HG02678 (cell line): ENCODE results near the gene ARIH2.
"Not testable (repeated sequence)": the region's sequence is repeated elsewhere in the genome, so short reads cannot be mapped to it uniquely, and the experiment has no call there.

ENCODE experiments used
- ATAC-seq: cut with Tn5 transposase; IDR thresholded peaks from one replicate; pipeline ENCODE4 v1.9.1; 2021; ENCODE audit warnings: mild to moderate bottlenecking, moderate library complexity; ENCODE audit not compliant: unreplicated experiment

Gene ARIH2

DNA sequence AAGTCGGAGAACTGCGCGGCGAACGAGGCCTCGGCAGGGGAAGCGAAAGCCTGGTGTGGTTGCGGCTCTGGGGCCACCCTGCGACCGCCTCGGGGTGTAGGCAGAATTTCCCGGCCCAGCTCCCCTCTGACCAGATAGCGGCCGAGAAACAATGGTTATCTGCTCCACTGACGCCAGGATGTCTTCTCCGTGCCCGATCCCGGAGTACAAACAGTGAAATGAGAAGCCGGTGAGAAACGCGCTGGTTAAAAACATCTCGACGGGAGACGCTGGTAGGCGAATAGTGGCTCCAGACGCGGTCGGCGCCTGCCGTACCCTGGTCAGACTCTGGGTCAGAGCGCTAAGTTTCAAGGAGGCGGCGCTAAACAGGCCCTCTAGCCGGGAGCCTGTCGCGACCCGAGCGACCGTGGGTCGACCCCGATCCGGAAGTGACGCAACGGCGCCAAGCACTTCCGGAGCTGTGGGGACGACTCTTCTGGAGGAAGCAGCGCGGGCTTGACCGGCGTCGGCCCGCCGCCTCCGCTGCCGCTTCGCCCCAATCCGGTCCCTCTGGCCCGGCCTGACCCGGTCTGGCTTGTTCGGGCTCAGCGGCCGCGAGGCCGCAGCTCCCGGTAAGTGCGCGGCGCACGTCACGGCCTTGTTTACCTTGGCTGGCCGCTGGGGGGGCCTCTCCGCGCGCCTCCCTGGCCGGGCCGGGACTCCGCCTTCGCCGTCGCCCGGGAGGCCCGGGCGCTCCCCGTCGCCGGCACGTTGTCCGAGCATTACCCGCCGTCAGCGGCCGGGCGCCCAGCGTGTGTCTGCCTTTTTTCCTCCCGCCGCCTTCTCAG, at the start of gene ARIH2:
Gene ARIH2, plus strand, starts transcription at position 455 of the 827 bp plus-strand sequence. CDS start 8,717 bp downstream, outside the sequence.
- ATAC-seq: peak; percentile 84

DNA sequence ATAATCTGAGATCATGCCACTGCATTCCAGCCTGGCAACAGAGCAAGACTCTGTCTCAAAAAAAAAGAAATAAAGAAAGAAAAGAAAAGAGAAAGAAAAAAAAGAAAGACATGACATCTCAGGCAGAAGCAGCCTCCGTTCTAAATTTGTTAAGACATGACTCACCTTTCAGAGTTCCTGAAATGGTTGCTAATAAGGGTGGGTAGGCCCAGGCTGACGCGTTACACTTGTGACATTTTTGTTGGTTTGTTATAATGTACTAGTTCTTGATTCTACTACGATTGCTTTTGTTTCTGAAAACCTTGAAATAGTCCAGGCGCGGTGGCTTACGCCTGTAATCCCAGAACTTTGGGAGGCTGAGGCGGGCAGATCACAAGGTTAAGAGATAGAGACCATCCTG, 41.0 kb upstream of the ARIH2 start:
- ATAC-seq: no peak

DNA sequence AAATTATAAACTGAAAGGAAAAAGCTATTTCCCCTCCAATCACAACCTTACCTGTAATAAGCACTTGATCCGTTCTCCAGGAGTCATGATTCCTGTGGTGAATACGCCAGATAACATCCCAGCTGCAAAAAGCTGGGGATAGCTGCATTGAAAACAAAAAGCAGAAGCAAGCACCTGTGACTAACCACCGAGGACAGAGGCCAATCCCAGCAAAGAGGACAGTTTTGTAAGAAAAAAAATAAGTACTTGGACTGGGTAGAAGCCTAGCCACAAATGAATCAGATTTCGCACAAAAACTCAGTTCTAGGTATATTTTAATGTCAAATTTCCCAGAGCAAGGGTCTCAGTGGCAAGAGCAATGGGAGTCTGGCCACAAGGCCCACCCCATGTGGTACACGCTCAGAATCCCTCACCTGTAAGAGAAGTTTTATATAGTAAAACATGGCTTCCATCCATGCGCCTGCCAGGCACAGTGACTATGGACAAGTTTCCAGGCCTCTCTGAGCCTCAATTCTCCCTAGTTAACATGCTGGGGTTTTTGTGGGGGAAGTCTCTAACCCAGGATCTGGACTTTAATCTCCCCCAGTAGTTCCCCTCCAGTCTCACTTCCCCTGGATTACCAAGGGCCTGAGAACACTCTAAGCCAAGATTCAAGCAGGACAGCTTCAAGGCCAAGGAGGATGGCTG, 39.2 kb upstream of the ARIH2 start:
- no peak for ATAC-seq

DNA sequence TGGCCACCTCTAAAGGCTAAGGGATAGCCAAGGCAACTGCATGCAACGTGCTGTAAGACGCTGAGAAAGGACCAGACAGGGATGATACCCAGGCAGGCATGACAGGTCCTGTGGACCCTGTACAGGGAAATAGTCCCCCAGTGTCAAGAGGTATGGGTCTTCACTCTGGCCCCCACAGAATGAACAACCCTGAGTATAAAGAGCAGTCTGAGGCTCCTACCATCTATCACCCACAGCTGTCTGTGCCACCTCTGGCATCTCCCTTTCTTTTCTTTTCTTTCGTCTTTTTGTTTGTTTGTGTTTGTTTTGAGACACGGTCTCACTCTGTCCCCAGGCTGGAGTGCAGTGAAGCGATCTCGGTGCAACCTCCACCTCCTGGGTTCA, 38.7 kb upstream of the ARIH2 start:
- ATAC-seq: no peak

DNA sequence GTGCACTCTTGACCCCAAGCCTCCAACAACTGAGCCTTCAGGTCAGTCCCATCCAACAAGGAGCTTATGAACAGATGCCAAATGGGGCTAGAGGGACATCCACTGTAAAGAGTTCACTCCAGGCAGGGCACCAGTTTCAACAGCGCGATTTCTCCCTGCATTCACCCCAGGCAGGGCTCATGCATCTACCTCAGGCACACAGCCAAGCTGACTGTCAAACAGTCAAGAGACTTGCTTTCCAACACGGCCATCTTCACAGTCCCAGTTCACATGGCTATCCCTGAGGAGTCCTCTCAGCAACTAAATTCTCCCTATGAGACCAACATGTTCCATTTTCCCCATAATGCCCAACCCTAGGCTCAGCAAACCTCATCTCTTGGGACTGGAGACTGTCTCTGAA, 37.6 kb upstream of the ARIH2 start:
- ATAC-seq: no peak

DNA sequence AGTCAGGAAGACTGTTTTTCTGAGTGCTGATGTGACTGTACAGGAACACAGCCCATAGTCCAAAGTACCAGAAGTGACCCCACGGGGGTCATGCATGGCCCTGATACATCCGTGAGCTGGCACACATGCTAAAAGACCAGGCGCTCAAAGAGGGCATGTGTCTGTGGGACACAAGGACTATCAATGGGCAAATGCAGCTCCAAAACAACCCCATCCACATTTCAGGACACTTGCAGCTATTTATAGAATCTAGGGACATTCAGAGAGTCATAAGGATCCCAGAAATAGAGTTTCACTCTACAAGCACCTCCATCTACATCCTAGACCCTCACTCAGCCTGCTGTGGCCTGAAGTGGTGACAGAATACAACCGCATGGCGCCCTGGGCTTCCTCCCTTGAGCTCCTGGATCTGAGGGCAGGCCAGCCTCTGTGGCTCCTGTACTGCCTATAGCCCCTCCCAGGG, 37.0 kb upstream of the ARIH2 start:
- no peak for ATAC-seq

DNA sequence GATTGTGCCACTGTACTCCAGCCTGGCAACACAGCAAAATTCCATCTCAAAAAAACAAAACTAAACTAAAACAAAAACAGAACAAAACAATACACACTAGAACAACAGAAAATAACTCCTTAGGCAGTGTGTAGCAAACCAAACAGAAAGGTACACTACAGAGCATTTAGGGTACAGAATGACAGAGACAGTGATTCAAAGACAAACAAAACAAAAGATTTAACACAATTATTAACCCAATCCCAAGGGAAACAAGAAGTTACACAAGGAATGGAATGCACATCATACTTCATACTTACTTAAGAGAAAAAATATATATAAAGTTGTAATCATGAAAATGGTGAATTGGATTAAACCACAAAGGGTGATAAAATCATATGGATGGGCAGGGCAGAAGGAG, 32.9 kb upstream of the ARIH2 start:
- ATAC-seq: no peak

DNA sequence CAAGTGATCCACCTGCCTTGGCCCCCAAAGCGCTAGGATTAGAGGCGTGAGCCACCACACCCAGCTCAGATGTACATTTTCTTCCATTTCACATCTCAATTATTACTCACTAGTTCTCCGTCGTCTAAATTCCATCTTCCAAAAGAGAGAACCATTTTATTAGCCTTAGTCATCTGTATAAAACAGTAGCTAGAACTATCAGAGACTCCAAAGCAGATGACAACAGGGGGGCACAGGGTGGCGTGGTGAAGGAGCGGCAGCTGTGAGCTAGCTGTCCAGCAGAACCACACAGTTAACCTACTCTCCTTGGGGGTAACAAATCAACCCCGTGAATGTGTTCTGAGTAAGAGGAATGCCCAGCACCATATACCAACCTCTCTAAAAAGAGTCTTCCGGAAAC, 27.0 kb upstream of the ARIH2 start:
- ATAC-seq: no peak

DNA sequence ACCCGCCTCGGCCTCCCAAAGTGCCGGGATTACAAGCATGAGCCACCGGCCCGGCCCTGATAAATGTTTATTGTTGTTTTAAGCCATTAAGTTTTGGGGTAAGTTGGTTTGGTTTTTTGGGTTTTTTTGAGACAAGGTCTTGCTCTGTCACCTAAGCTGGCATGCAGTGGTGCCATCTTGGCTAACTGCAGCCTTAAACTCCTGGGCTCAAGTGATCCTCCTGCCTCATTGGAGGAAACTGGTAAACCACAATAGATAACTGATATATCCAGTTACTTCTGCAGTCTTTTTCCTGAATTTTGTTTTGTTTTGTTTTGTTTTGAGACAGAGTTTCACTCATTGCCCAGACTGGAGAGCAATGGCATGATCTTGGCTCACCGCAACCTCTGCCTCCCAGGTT, 24.1 kb upstream of the ARIH2 start:
- no peak for ATAC-seq

DNA sequence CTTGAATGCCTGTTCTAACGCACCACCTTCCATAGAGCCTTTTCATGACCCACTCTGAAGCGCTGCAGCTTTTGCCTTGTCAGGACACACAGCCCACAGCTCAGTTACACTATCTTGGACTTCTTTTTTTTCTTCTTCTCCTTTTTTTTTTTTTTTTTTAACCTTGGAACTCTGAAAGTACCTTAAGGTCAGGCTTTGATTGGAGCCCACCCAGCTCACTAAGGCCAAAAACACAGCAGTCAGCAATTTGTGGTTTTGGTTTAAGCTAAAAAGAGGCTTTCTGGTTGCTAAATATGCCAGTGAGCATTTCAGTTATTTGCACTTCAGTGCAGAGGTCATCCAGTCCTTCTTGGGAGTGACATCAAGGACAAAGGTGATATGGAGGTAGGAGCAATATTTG, 21.7 kb upstream of the ARIH2 start:
- ATAC-seq: no peak

DNA sequence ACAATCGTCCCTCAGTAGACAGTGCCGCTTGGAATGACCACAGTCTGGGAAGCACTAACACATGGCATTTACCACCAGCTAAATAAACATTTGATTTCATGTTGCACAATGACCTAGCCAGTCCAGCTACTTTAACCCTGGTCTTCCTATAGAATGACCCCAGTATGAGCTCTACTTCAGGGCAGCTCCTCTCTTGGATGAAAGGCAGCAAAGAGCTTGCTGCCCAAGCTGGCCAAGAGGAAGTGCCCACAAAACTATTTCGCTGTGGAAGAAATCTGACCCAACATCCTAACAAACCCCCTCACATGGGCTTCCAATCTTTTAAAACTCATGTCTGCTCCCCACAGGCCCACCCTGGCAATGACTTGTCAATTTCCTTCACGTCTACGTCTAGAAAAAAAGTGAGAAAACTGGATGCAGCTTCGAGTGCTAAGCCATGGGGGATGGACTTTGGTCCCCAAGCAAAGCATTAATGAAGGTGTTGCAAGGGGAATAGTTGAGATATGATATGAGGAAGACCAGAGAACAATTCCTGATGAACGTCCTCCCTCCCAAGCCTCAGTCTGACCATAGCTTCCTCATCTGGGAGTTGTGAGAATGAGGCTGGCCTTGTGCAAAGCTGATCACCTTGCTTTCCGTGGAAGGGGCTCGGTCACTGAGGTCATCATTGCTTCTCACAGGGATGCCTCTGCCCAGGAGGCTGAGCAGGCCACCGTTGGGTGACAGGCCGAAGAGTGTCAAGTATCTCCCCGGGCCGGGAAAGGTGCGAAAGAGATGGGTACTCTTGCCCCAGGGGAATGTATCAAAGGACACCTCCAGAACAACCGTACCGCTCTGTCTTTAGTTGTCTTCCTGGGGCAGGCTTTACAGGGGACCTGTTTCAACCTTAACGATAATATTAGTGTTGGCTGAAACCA, 20.9 kb upstream of the ARIH2 start:
- ATAC-seq: no peak

DNA sequence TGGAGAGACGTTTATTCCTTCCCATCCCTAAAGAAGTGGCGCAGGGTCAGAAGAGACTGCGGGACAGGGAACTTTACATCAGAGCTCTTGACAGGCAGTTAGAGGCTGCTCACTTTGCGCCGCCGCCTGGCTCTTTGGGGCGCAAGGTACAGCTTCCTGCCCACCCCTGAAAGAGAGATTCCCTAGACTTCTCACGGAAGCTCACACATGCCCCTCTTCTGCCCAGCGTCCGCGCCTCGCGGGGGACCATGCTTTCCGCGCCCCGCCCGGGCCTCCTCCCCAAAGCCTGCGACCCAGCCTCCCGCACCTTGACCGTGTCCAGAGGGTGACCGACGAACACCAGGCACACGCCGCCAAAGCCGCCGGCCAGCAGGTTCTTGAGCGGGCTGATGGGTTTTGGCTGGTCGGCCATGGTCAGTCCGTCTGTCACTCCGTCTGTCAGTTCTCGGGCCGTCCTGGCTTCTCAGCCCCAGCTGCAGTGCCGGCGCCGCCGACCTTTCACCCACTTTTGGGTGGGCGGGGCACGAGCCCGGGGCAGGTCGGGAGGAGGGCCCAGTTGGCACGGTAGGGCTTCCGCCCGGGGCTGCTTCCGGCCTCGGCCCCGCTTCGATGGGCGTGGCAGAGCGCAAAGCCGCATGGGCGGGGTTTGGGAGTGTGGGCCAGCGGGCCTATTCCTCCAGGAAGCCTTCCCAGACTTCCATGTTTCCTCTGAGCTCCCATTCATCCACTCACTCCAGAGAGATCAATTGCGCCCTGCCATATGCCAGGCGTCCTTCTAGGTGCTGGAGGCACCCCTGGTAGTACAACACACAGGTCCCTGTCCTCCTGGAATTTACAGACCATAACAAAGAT, 20.0 kb upstream of the ARIH2 start, which contains the start of gene SLC25A20:
Gene SLC25A20, minus strand, starts transcription at position 500 of the 852 bp plus-strand sequence. Its CDS starts 88 bp downstream, at position 412.
- peak; percentile 96 for ATAC-seq

DNA sequence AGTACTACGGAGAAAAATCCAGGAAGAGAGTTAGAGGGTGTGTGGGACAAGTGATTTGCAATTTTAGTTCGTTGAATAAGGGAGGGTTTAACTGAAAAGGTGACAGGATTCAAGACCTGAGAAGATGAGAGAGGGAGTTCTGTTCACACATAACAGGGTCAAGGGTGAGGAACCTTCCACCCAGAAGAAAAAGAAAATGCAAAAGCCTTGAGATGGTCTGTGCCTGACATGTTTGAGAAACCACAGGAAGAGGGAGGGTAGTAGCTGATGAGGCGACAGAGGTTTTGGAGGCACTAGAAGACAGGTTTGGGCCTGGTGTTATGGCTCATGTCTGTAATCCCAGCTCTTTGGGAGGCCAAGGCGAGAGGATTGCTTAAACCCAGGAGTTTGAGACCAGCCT, 19.4 kb upstream of the ARIH2 start:
- no peak for ATAC-seq

DNA sequence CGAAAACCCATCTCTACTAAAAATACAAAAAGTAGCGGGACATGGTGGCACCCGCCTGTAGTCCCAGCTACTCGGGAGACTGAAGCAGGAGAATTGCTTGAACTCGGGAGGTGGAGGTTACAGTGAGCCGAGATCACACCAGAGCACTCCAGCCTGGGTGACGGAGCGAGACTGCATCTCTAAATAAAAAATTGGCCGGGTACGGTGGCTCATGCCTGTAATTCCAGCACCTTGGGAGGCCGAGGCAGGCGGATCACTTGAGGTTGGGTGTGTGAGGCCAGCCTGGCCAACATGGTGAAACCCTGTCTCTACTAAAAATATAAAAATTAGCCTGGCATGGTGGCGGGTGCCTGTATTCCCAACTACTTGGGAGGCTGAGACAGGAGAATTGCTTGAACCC, 11.6 kb upstream of the ARIH2 start:
- not testable (repeated sequence) for ATAC-seq

DNA sequence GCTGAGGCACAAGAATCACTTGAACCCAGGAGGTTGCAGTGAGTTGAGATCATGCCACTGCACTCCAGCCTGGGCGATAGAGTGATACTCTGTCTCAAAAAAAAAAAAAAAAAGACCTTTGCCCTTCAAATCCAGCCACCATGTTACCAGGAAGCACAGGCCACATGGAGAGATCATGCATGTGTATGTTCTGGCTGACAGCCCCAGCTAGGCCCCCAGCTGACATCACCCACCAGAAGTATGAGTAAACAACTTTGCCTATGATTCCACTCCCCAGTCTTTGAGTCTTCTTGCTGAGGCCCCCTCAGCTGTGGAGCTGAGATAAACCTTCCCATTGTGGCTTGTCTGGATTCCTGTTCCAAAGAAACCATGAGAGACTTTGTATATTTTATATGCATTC, 3.3 kb upstream of the ARIH2 start:
- ATAC-seq: no peak

DNA sequence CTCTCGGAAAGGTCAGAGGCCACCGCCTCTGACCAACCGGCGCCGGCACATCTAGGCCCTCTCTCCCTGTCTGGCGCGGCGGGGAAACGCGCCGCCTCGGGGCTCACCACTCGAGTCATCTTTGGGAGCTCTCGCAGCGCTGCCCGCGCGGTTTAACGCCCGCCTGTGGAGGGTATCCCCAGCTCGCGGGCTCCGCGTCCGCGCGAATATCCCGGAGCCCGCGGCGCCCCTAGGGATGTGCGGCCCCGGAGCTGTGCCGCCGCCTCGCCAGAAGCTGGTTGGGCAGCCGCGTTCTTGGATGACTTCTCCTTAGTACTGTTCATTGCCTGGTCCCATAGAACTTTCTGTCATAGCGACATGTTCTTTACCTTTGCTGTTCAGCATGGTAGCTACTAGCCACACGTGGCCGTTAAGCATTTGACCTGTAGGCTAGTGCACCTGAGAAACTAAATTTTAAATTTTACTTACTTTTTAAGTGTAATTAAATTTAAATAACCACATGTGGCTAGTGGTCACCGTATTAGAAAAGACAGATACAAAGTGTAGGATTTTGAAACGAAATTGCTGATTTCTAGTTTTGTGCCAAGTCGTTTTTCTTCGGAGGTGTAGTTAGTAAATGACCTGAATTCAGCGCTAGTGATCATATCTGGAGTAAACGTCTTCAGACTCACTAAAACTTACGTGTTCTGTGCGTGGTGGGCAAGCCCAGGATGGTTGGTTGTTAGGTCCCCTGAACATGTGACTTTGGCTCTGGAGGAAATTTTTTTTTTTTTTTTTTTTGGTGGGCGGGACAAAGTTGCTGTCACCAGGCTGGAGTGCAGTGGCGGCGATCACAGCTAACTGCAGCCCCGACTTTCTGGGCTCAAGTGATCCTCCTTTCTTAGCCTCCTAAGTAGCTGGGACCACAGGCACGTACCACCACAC, 835 bp downstream of the ARIH2 start:
- ATAC-seq: peak; percentile 15

DNA sequence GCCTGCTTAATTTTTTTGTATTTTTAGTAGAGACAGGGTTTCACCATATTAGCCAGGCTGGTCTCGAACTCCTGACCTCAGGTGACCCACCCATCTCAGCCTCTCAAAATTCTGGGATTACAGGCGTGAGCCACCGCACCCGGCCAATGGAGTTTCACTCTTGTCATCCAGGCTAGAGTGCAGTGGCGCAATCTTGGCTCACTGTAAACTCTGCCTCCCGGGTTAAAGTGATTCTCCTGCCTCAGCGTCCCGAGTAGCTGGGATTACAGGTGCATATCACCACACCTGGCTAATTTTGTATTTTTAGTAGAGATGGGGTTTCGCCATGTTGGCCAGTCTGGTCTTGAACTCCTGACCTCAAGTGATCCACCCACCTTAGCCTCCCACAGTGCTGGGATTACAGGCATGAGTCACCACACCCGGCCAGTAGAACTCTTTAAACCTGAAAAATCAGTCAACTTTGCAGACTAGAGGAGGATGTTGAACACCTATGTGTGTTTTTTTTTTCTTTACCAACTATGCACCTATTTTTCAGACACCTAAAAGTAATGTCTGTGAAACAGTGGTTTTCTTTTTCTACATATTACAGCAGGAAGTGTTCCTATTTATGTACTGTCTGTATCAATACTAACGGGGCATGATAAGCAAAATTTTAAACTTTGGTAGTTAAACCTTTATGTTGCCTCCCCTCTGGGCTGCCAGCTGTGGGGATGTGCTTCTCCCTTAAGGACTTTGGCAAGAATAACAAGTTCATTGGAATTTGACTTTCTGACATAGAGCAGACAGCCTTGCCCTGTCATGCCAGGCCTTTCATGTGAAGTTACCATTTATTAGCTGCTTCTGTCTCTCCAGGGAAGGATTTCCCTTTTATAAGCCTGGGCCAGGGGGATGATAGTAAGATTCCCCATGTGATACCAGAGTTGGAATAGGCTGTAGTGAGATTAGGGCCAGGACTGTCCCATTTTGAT, 8.1 kb downstream of the ARIH2 start:
- no peak for ATAC-seq

DNA sequence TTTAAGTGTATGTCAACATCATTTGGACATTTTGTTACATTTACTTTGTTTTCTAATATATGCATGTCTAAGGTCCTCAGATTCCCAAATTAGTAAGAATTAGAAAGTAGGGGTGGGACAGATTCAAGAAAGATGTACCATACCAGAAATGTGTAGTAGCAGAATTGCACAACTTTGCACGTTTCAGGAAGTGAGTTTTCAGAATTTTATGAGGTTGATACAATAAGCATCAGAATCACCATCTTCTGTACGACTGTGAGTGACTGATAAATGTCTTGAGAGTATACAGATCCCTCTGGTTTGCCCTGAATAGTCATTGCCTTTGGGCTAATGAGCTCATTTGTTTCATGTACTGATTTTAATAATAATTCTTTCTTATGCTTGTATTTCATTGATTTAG, 9.3 kb downstream of the ARIH2 start:
- ATAC-seq: no peak
